Breast epithelium (tissue), 3 donors: ENCODE data around the gene ATP8B4.

ENCODE experiments used
- POLR2A ChIP-seq: fragments of 450-650 bp; IDR thresholded peaks from one replicate; pipeline ENCODE4 v1.6.1; 2016; ENCODE audit warnings: antibody characterized with exemption, mild to moderate bottlenecking, moderate library complexity
- POLR2AphosphoS5 ChIP-seq, 3 donors: sonication (generic); formaldehyde crosslinking; IDR thresholded peaks; one replicate each; pipeline ENCODE4 v1.6.1; 2017; ENCODE audit warnings: antibody characterized with exemption in 3 of 3
- TF ChIP-seq, protein P1 (sequence below), 3 donors: fragments of 450-650 bp; IDR thresholded peaks; one replicate each; pipeline ENCODE4 v1.5.1; 2016 to 2017; ENCODE audit warnings: antibody characterized with exemption in 3 of 3, mild to moderate bottlenecking in 3 of 3, moderate library complexity in 3 of 3

DNA sequence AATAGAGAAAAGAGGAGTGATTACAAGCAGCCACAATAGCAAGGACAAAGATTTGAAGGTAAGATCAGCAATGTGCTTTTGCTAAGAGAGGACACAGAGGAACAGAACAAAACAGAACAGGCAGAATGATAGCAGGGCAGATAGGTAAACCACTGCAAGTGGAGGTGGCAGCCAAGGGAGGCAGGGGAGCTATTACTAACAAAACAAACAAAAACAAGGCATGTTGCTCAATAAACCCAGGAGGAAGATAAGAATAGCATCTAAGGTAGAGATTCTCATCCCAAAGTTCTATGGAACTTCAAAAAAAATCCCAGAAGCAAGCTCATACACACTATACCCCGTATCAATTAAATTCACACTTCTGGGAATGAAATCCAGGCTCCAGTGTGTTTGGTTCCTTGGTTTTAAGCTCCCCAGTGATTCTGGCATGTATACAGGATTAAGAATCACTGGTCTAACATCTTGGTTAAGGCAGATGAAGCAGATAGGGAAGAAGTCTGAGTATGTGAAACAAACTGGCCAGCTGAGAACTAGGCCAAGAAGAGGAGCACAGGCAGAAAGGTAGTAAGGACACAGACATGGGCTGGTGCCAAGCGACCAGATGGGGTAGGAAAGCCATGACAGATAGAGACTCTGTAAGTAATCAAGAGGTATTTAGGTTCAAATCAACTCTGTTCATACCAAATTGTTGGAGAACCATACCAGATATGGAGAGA is 309.0 kb downstream of the ATP8B4 start:
- TF ChIP-seq, protein P1, sequence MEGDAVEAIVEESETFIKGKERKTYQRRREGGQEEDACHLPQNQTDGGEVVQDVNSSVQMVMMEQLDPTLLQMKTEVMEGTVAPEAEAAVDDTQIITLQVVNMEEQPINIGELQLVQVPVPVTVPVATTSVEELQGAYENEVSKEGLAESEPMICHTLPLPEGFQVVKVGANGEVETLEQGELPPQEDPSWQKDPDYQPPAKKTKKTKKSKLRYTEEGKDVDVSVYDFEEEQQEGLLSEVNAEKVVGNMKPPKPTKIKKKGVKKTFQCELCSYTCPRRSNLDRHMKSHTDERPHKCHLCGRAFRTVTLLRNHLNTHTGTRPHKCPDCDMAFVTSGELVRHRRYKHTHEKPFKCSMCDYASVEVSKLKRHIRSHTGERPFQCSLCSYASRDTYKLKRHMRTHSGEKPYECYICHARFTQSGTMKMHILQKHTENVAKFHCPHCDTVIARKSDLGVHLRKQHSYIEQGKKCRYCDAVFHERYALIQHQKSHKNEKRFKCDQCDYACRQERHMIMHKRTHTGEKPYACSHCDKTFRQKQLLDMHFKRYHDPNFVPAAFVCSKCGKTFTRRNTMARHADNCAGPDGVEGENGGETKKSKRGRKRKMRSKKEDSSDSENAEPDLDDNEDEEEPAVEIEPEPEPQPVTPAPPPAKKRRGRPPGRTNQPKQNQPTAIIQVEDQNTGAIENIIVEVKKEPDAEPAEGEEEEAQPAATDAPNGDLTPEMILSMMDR (IDR thresholded peaks at IDR 0.05) = no peak
- TF ChIP-seq POLR2AphosphoS5 (IDR thresholded peaks at IDR 0.05) (no peak), POLR2A (no peak)
